Mesendoderm (in vitro differentiated cells): ENCODE results near the gene LGALS3BP.
"Not testable (repeated sequence)": the region's sequence is repeated elsewhere in the genome, so short reads cannot be mapped to it uniquely, and the experiment has no call there.

Experiments
- DNase-seq: peaks from one replicate; pipeline ENCODE4 v3.0.0; 2013
- H2AK5ac ChIP-seq: 2 replicates; pipeline ENCODE4 v1.6.1; 2013; ENCODE audit warnings: low read length, inconsistent platforms
- H2BK120ac ChIP-seq: 2 replicates; pipeline ENCODE4 v1.6.1; 2013; ENCODE audit warnings: low read depth, mild to moderate bottlenecking, low read length, moderate library complexity, mixed read lengths
- H2BK15ac ChIP-seq: replicated peaks from 2 replicates; pipeline ENCODE4 v1.6.1; 2013; ENCODE audit warnings: low read depth, mild to moderate bottlenecking, moderate library complexity
- H2BK5ac ChIP-seq: 2 replicates; pipeline ENCODE4 v1.6.1; 2013; ENCODE audit warnings: low read length, inconsistent platforms
- H3K18ac ChIP-seq: 2 replicates; pipeline ENCODE4 v1.6.1; 2013; ENCODE audit warnings: mild to moderate bottlenecking, low read length, mixed read lengths
- H3K23ac ChIP-seq: one replicate; pipeline ENCODE4 v1.6.1; 2013; ENCODE audit warnings: low read length
- H3K27ac ChIP-seq: 2 replicates; pipeline ENCODE4 v1.5.1; 2013; ENCODE audit warnings: low read depth, mild to moderate bottlenecking, inconsistent platforms, low read length, moderate library complexity
- H3K27me3 ChIP-seq: 2 replicates; pipeline ENCODE4 v1.6.1; 2013; ENCODE audit warnings: low read length, control low read depth, mild to moderate bottlenecking, inconsistent platforms; ENCODE audit not compliant: insufficient read depth, poor library complexity
- H3K36me3 ChIP-seq: 2 replicates; pipeline ENCODE4 v1.6.1; 2013; ENCODE audit warnings: low read length, inconsistent platforms; ENCODE audit not compliant: control insufficient read depth, insufficient read depth
- H3K4ac ChIP-seq: one replicate; pipeline ENCODE4 v1.6.1; 2013; ENCODE audit warnings: low read depth, mild to moderate bottlenecking, low read length, moderate library complexity
- H3K4me1 ChIP-seq: 2 replicates; pipeline ENCODE4 v1.6.1; 2013; ENCODE audit warnings: low read depth, low read length, inconsistent platforms; ENCODE audit not compliant: control insufficient read depth
- H3K4me2 ChIP-seq: 2 replicates; pipeline ENCODE4 v1.6.1; 2013; ENCODE audit warnings: low read length
- H3K4me3 ChIP-seq: 2 replicates; pipeline ENCODE4 v1.5.1; 2013; ENCODE audit warnings: mild to moderate bottlenecking, low read length
- H3K56ac ChIP-seq: one replicate; pipeline ENCODE4 v1.6.1; 2013; ENCODE audit warnings: low read length
- H3K79me1 ChIP-seq: 2 replicates; pipeline ENCODE4 v1.6.1; 2013; ENCODE audit warnings: low read length, inconsistent platforms
- H3K79me2 ChIP-seq: 2 replicates; pipeline ENCODE4 v1.6.1; 2013; ENCODE audit warnings: mild to moderate bottlenecking, low read length; ENCODE audit not compliant: control insufficient read depth, insufficient read depth
- H3K9ac ChIP-seq: 2 replicates; pipeline ENCODE4 v1.6.1; 2013; ENCODE audit warnings: low read length, inconsistent platforms
- H4K5ac ChIP-seq: one replicate; pipeline ENCODE4 v1.6.1; 2013; ENCODE audit warnings: low read length
- H4K8ac ChIP-seq: one replicate; pipeline ENCODE4 v1.6.1; 2013; ENCODE audit warnings: low read depth, mild to moderate bottlenecking, control low read depth, low read length, moderate library complexity
- WGBS: extraction: QIAGEN DNeasy Blood & Tissue Kit; methylation state at CpG from one replicate; pipeline ENCODE4 v1.1.7; 2013; ENCODE audit warnings: low lambda C conversion rate, missing lambda C conversion rate; ENCODE audit not compliant: insufficient coverage; ENCODE audit errors: extremely low coverage; 5-methylcytosine and 5-hydroxymethylcytosine counted together

Gene LGALS3BP

DNA sequence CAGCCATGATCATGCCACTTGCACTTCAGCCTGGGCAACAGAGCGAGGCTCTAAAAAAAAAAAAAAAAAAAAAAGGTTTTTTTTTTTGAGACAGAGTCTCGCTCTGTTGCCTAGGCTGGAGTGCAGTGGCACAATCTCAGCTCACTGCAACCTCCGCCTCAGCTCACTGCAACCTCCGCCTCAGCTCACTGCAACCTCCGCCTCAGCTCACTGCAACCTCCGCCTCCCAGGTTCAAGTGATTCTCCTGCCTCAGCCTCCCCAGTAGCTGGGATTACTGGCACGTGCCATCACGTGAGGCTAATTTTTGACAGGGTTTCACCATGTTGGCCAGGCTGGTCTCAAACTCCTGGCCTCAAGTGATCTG is 16.8 kb downstream of the LGALS3BP start:
- not testable (repeated sequence) for DNase-seq, H3K9ac ChIP-seq, H2BK15ac ChIP-seq, H2BK5ac ChIP-seq, H3K79me1 ChIP-seq, H2BK120ac ChIP-seq, H3K4me1 ChIP-seq, H3K27ac ChIP-seq, H3K56ac ChIP-seq, H2AK5ac ChIP-seq, H3K18ac ChIP-seq, H4K8ac ChIP-seq, H3K4me3 ChIP-seq, H3K4me2 ChIP-seq, H3K23ac ChIP-seq, H3K27me3 ChIP-seq, H3K4ac ChIP-seq, H4K5ac ChIP-seq, H3K36me3 ChIP-seq, H3K79me2 ChIP-seq
- no CpG with 5 or more reads among the region's 8 CpGs for WGBS

DNA sequence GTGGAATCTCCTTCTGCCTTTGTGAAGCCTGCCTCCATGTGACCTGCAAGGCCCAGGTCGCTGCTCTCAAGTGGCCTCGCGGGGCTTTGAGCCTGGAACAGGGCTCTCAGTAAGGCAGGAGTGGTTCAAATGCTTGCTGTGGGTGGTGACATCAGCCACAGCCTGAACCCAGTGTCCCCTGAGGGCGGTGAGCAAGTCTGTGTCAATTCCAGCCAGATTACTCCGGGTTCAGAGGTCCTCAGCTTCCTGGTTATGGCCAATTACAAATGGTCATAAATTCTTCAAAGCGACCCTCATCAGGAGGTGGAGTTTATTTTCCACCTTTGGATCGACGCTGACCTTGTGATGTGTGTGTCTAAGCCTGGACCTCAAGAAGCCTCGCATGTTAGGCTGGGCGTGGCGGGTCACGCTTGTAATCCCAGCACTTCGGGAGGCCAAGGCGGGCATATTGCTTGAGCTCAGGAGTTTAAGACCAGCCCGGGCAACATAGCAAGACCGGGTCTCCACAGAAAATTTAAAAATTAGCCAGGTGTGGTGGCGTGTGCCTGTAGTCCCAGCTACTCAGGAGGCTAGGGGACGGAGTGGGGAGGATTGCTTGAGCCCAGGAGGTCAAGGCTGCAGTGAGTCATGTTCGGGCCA is 17.3 kb downstream of the LGALS3BP start:
- H2BK120ac ChIP-seq: no peak overlapping the region
- H3K18ac ChIP-seq: no peak overlapping the region
- H3K56ac ChIP-seq: no peak overlapping the region
- H3K4me2 ChIP-seq: no peak overlapping the region
- WGBS: no CpG with 5 or more reads among the region's 19 CpGs
- no peaks in the 10 kb centered on the region for H3K27me3 ChIP-seq
- no peak overlapping the region for H4K5ac ChIP-seq
- H3K79me1 ChIP-seq: no peaks in the 10 kb centered on the region
- no peak overlapping the region for H3K27ac ChIP-seq
- no peak overlapping the region for H3K9ac ChIP-seq
- no peak overlapping the region for H4K8ac ChIP-seq
- H3K23ac ChIP-seq: no peak overlapping the region
- H3K4ac ChIP-seq: no peak overlapping the region
- H3K4me1 ChIP-seq: no peaks in the 10 kb centered on the region
- H3K79me2 ChIP-seq: no peaks in the 10 kb centered on the region
- no peak overlapping the region for H3K4me3 ChIP-seq
- H2BK15ac ChIP-seq: no peak overlapping the region
- peak; percentile 59 for DNase-seq
- H3K36me3 ChIP-seq: no peaks in the 10 kb centered on the region
- H2AK5ac ChIP-seq: no peak overlapping the region
- no peak overlapping the region for H2BK5ac ChIP-seq

DNA sequence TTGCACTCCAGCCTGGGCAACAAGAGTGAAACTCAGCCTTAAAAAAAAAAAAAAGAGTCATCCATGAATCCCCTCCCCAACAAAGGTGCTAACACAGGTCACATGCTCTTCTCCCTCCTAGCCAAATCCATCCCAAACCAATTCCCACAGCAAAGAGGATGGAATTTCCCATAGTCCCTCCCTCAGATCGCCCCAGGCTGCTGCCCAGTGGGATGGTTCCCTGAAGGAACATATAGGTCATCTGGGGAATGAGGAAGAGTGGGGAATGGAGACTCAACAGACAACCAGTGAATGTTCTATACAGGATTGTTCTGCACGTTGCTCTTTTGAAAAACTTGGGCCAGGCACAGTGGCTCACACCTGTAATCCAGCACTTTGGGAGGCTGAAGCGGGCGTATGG is 18.2 kb downstream of the LGALS3BP start:
- no peak overlapping the region for H3K4me2 ChIP-seq
- H3K4me1 ChIP-seq: no peaks in the 10 kb centered on the region
- H3K4me3 ChIP-seq: no peak overlapping the region
- no peak overlapping the region for H2AK5ac ChIP-seq
- H4K8ac ChIP-seq: no peak overlapping the region
- H2BK120ac ChIP-seq: no peak overlapping the region
- H3K23ac ChIP-seq: no peak overlapping the region
- H2BK15ac ChIP-seq: no peak overlapping the region
- no peaks in the 10 kb centered on the region for H3K36me3 ChIP-seq
- H2BK5ac ChIP-seq: no peak overlapping the region
- no peak overlapping the region for H4K5ac ChIP-seq
- H3K79me1 ChIP-seq: no peaks in the 10 kb centered on the region
- no peak overlapping the region for H3K4ac ChIP-seq
- no peak overlapping the region for H3K27ac ChIP-seq
- no peak for DNase-seq
- H3K9ac ChIP-seq: no peak overlapping the region
- H3K79me2 ChIP-seq: no peaks in the 10 kb centered on the region
- no peak overlapping the region for H3K18ac ChIP-seq
- H3K56ac ChIP-seq: no peak overlapping the region
- no CpG with 5 or more reads among the region's 4 CpGs for WGBS
- no peaks in the 10 kb centered on the region for H3K27me3 ChIP-seq

DNA sequence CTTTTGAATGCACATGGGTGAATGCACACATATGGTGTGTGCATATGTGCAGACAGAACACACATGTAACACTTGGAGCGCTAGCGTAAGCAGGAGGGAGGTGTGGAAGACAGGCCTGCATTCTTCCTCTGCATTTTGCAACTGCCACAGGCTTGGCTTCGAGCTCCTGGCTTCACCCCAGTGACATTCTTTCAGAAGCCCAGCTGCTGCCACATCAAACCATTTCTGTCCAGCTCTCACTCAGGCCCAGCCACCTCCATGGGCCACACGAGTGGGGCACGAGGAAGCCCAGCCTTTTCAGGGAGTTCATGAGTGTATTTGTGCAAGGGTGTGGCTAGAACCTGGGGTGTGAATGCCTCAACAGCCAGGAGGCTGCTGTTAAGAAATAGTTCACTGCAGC is 18.8 kb downstream of the LGALS3BP start:
- no peak overlapping the region for H2BK120ac ChIP-seq
- no peak overlapping the region for H4K5ac ChIP-seq
- H3K23ac ChIP-seq: no peak overlapping the region
- no peaks in the 10 kb centered on the region for H3K79me1 ChIP-seq
- H3K4ac ChIP-seq: no peak overlapping the region
- H3K4me3 ChIP-seq: no peak overlapping the region
- H3K36me3 ChIP-seq: no peaks in the 10 kb centered on the region
- H3K4me1 ChIP-seq: no peaks in the 10 kb centered on the region
- H3K18ac ChIP-seq: no peak overlapping the region
- no peak overlapping the region for H2AK5ac ChIP-seq
- no CpG with 5 or more reads among the region's 5 CpGs for WGBS
- H2BK5ac ChIP-seq: no peak overlapping the region
- no peak overlapping the region for H4K8ac ChIP-seq
- no peak overlapping the region for H3K56ac ChIP-seq
- H2BK15ac ChIP-seq: no peak overlapping the region
- no peaks in the 10 kb centered on the region for H3K79me2 ChIP-seq
- H3K27ac ChIP-seq: no peak overlapping the region
- H3K4me2 ChIP-seq: no peak overlapping the region
- no peaks in the 10 kb centered on the region for H3K27me3 ChIP-seq
- no peak overlapping the region for H3K9ac ChIP-seq
- no peak for DNase-seq

GRCh38 chr17:78959803-78960202 is 19.9 kb downstream of the LGALS3BP start:
- no CpG with 5 or more reads among the region's 12 CpGs for WGBS
- Histone ChIP-seq H3K18ac (no peak overlapping the region), H3K79me2 (no peaks in the 10 kb centered on the region), H3K23ac (no peak overlapping the region), H3K27me3 (no peaks in the 10 kb centered on the region), H2BK120ac (no peak overlapping the region), H3K9ac (no peak overlapping the region), H3K79me1 (no peaks in the 10 kb centered on the region), H3K36me3 (no peaks in the 10 kb centered on the region), H3K4ac (no peak overlapping the region), H3K4me2 (no peak overlapping the region), H3K4me1 (no peaks in the 10 kb centered on the region), H4K5ac (no peak overlapping the region), H3K27ac (no peak overlapping the region), H2BK15ac (no peak overlapping the region), H3K4me3 (no peak overlapping the region), H2AK5ac (no peak overlapping the region), H2BK5ac (no peak overlapping the region), H4K8ac (no peak overlapping the region), H3K56ac (no peak overlapping the region)
- no peak for DNase-seq

DNA sequence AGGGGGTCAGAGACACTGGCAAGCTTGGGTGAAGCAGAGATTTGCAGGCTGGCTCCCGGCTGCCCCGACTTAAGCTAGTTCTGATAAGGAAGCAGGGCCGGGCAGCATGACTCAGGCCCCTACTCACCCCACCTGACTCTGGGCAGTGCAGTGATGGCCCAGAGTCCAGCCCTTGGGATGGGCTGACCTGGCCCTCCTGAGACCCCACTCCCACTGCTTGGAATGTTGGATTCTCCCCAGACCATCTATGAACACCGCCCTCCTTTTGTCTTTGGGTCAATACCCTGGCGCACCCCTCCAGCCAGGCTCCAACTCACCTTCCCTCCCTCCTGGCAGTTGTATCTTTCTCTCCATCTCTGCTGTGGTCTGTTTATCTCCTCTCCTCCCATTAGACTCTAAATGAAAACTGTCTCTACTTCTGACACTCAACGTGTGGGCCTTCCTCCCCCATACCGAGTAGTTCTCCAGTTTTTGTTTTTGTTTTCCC is 21.0 kb downstream of the LGALS3BP start:
- Histone ChIP-seq H3K36me3 (no peaks in the 10 kb centered on the region), H2BK15ac (no peak overlapping the region), H3K4me1 (no peaks in the 10 kb centered on the region), H2BK120ac (no peak overlapping the region), H3K18ac (no peak overlapping the region), H3K79me1 (no peaks in the 10 kb centered on the region), H3K4me3 (no peak overlapping the region), H4K5ac (no peak overlapping the region), H2BK5ac (no peak overlapping the region), H3K4me2 (no peak overlapping the region), H3K27me3 (no peaks in the 10 kb centered on the region), H3K23ac (no peak overlapping the region), H3K56ac (no peak overlapping the region), H4K8ac (no peak overlapping the region), H2AK5ac (no peak overlapping the region), H3K9ac (no peak overlapping the region), H3K4ac (no peak overlapping the region), H3K79me2 (no peaks in the 10 kb centered on the region), H3K27ac (no peak overlapping the region)
- no peak for DNase-seq
- no CpG with 5 or more reads among the region's 7 CpGs for WGBS
